ENCODE results near the gene HFE.
"Not testable (repeated sequence)": the region's sequence is repeated elsewhere in the genome, so short reads cannot be mapped to it uniquely, and the experiment has no call there.

HFE gene

GRCh38 chr6:26059941-26060340, 27.3 kb upstream of the HFE start:
- no peak for DNase-seq (ENCODE audit: low read depth)

- DNase-seq (ENCODE audit: low read depth): peak; percentile 38
Measured at GRCh38 chr6:26064619-26065257, 22.5 kb upstream of the HFE start.

GRCh38 chr6:26065952-26066380, 21.3 kb upstream of the HFE start:
- DNase-seq (ENCODE audit: low read depth): peak; percentile 78

- DNase-seq (ENCODE audit: low read depth): no peak
Measured at GRCh38 chr6:26067367-26067766, 19.9 kb upstream of the HFE start.

- DNase-seq (ENCODE audit: low read depth): no peak
Measured at GRCh38 chr6:26068036-26068435, 19.2 kb upstream of the HFE start.

GRCh38 chr6:26071135-26071534, 16.1 kb upstream of the HFE start:
- DNase-seq (ENCODE audit: low read depth): peak; percentile 69

- no peak for DNase-seq (ENCODE audit: low read depth)
Measured at GRCh38 chr6:26075063-26075717, 12.0 kb upstream of the HFE start.

- not testable (repeated sequence) for DNase-seq (ENCODE audit: low read depth)
Measured at GRCh38 chr6:26078066-26078465, 9.2 kb upstream of the HFE start.

- DNase-seq (ENCODE audit: low read depth): not testable (repeated sequence)
Measured at GRCh38 chr6:26081096-26081495, 6.1 kb upstream of the HFE start.

GRCh38 chr6:26086211-26086610, 1.0 kb upstream of the HFE start:
- DNase-seq (ENCODE audit: low read depth): no peak

- DNase-seq (ENCODE audit: low read depth): peak; percentile 9
Measured at GRCh38 chr6:26088344-26088743, 1.1 kb downstream of the HFE start.

GRCh38 chr6:26089272-26089671, 2.0 kb downstream of the HFE start:
- no peak for DNase-seq (ENCODE audit: low read depth)

GRCh38 chr6:26092443-26092842, 5.2 kb downstream of the HFE start:
- no peak for DNase-seq (ENCODE audit: low read depth)

- no peak for DNase-seq (ENCODE audit: low read depth)
Measured at GRCh38 chr6:26094036-26094435, 6.8 kb downstream of the HFE start.

- DNase-seq (ENCODE audit: low read depth): peak; percentile 45
Measured at GRCh38 chr6:26097268-26097875, 10.1 kb downstream of the HFE start.

- no peak for DNase-seq (ENCODE audit: low read depth)
Measured at GRCh38 chr6:26103141-26103769, 16.0 kb downstream of the HFE start.

- DNase-seq (ENCODE audit: low read depth): peak; percentile 94
Measured at GRCh38 chr6:26103770-26104456, 16.7 kb downstream of the HFE start.

GRCh38 chr6:26104457-26105108, 17.4 kb downstream of the HFE start:
- DNase-seq (ENCODE audit: low read depth): no peak

- DNase-seq (ENCODE audit: low read depth): no peak
Measured at GRCh38 chr6:26105109-26105730, 18.0 kb downstream of the HFE start.

GRCh38 chr6:26105842-26106241, 18.6 kb downstream of the HFE start:
- no peak for DNase-seq (ENCODE audit: low read depth)

GRCh38 chr6:26107935-26108334, 20.7 kb downstream of the HFE start:
- no peak for DNase-seq (ENCODE audit: low read depth)
